HepG2 (cell line): ENCODE measurements around the gene ISG20L2. TPM values are rescaled to one million over a fixed set of nuclear protein-coding genes. Genes with fewer than 3 reads are reported as not detected.

Source experiments
- ATF7-NPFF ChIP-seq: sonication (generic); formaldehyde crosslinking; IDR thresholded peaks from 2 replicates; pipeline ENCODE4 v1.8.1; 2023; ENCODE audit warnings: mild to moderate bottlenecking, low read depth, missing genetic modification reagents, moderate library complexity
- FIP1L1 ChIP-seq: fragments of 200-400 bp; formaldehyde crosslinking; IDR thresholded peaks from 2 replicates; pipeline ENCODE4 v1.6.1; 2018; ENCODE audit warnings: low read depth, mild to moderate bottlenecking, low read length, moderate library complexity, borderline replicate concordance; ENCODE audit not compliant: insufficient read depth
- HDAC2 ChIP-seq: sonication (generic); formaldehyde crosslinking; IDR thresholded peaks from 2 replicates; pipeline ENCODE4 v1.4.0; 2020; ENCODE audit warnings: missing genetic modification reagents
- MEIS1 ChIP-seq: sonication (generic); formaldehyde crosslinking; IDR thresholded peaks from 2 replicates; pipeline ENCODE4 v1.9.0; 2021; ENCODE audit warnings: mild to moderate bottlenecking, missing genetic modification reagents, moderate library complexity, borderline replicate concordance
- MXD4 ChIP-seq: IDR thresholded peaks from 2 replicates; pipeline ENCODE4 v1.6.1; 2016; ENCODE audit warnings: mild to moderate bottlenecking, missing biosample characterization, missing genetic modification reagents
- PHF20 ChIP-seq: sonication (generic); formaldehyde crosslinking; IDR thresholded peaks from 2 replicates; pipeline ENCODE4 v1.5.0; 2020; ENCODE audit warnings: mild to moderate bottlenecking, missing genetic modification reagents
- RORA ChIP-seq: sonication (generic); formaldehyde crosslinking; IDR thresholded peaks from 2 replicates; pipeline ENCODE4 v1.5.0; 2020; ENCODE audit warnings: mild to moderate bottlenecking, missing genetic modification reagents, moderate library complexity
- SMARCC2 ChIP-seq: fragments of 450-650 bp; IDR thresholded peaks from 2 replicates; pipeline ENCODE4 v1.6.1; 2017; ENCODE audit warnings: antibody characterized with exemption, mild to moderate bottlenecking
- SP1 ChIP-seq, 2 experiments: fragments of 450-650 bp in 1 of 2; sonication (generic) in 1 of 2; formaldehyde crosslinking in 1 of 2; IDR thresholded peaks; 2 replicates each; pipeline versions ENCODE4 v1.4.0 to v1.6.1; 2016 to 2020; ENCODE audit warnings: missing genetic modification reagents in 1 of 2
- ZC3H13 ChIP-seq: sonication (generic); formaldehyde crosslinking; IDR thresholded peaks from 2 replicates; pipeline ENCODE4 v1.8.1; 2023; ENCODE audit warnings: mild to moderate bottlenecking, missing genetic modification reagents, moderate library complexity
- ZMYM4 ChIP-seq: sonication (generic); formaldehyde crosslinking; IDR thresholded peaks from 2 replicates; pipeline ENCODE4 v1.8.1; 2023; ENCODE audit warnings: mild to moderate bottlenecking, missing genetic modification reagents
- ZNF589 ChIP-seq: sonication (generic); formaldehyde crosslinking; conservative IDR thresholded peaks from 2 replicates; pipeline ENCODE4 v1.8.0; 2022; ENCODE audit warnings: mild to moderate bottlenecking, moderate library complexity, missing genetic modification reagents
- polyA plus RNA-seq, 8 experiments: library from polyadenylated mRNA; depleted of rRNA in 3 of 8; stranded (reverse) in 7 of 8; unstranded in 1 of 8; fragments of >200 nt; fragmentation: Illumina TruSeq in 4 of 8; extraction: Trizol in 4 of 8; gene quantifications; 2 replicates each; pipeline versions ENCODE4 v1.2.1 to v1.2.3, GENCODE V29; 2011 to 2016; ENCODE audit warnings: low read depth in 4 of 8, missing spikeins in 1 of 8, mixed read lengths in 1 of 8; ENCODE audit not compliant: insufficient read depth in 1 of 8
- total RNA-seq, 5 experiments: library from RNA; depleted of rRNA; stranded (reverse); fragments of >200 nt; fragmentation: Illumina TruSeq; extraction: Trizol; gene quantifications; 2 replicates each; pipeline ENCODE4 v1.2.3, GENCODE V29; 2016; ENCODE audit warnings: low read depth in 1 of 5
- TF ChIP-seq, protein P1 (sequence below): sonication (generic); formaldehyde crosslinking; IDR thresholded peaks from 2 replicates; pipeline ENCODE4 v1.4.0; 2020; ENCODE audit warnings: missing genetic modification reagents
- TF ChIP-seq, protein P2 (sequence below): sonication (generic); formaldehyde crosslinking; IDR thresholded peaks from 2 replicates; pipeline ENCODE4 v1.5.1; 2020; ENCODE audit warnings: mild to moderate bottlenecking, missing genetic modification reagents, moderate library complexity
- TF ChIP-seq, protein P3 (sequence below): sonication (generic); formaldehyde crosslinking; IDR thresholded peaks from 2 replicates; pipeline ENCODE4 v1.5.1; 2020; ENCODE audit warnings: missing genetic modification reagents, mild to moderate bottlenecking, borderline replicate concordance
- TF ChIP-seq, protein P4 (sequence below): sonication (generic); formaldehyde crosslinking; IDR thresholded peaks from 2 replicates; pipeline ENCODE4 v1.4.0; 2020; ENCODE audit warnings: missing genetic modification reagents, borderline replicate concordance

ISG20L2 gene
- total and polyA plus RNA-seq, 2 of the 13 experiments (the other 11 are each of a cell fraction or from before 2014, with no cell fraction given), result 19.8 to 21.3 TPM

DNA sequence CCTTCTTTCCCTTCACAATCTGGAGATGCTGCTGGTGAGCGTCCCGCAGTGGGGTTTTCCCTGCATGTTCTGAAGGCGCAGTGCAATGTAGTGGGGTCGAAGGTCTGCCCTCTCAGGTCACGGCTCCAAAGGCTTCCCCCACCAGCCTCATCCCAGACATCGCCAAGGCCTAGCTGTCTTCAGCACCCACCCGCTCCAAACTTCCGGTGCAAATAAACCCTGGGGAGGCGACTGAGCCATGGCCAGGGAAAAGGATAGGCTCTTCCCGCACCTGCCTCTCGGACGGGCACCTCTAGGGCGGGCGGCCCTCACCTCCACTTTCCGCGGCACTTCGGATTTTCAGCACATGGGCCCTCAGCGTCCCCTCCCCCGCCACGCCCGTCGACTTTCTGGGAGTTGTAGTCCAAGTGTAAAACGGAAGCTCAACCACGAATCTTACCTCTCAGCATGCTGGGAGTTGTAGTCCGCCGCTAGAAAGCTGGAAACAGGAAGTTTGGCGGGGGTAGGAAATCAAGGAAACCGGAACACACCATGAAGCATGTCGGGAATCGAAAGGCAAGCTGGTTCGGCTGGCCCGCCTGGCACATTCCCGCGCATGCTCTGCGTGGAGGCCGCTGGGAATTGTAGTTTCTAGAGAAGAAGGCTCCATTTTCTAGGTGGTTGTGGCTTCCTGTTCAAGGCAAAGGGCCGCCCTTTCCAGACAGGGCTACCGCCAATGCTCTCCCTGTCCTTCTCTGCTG, 12.3 kb upstream of the ISG20L2 start, which contains the start of gene MRPL24 (continued):
- TF ChIP-seq, protein P1, sequence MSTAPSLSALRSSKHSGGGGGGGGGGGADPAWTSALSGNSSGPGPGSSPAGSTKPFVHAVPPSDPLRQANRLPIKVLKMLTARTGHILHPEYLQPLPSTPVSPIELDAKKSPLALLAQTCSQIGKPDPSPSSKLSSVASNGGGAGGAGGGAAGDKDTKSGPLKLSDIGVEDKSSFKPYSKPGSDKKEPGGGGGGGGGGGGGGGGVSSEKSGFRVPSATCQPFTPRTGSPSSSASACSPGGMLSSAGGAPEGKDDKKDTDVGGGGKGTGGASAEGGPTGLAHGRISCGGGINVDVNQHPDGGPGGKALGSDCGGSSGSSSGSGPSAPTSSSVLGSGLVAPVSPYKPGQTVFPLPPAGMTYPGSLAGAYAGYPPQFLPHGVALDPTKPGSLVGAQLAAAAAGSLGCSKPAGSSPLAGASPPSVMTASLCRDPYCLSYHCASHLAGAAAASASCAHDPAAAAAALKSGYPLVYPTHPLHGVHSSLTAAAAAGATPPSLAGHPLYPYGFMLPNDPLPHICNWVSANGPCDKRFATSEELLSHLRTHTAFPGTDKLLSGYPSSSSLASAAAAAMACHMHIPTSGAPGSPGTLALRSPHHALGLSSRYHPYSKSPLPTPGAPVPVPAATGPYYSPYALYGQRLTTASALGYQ (CRISPR knock-in tag), result peak; percentile 84
- TF ChIP-seq MEIS1 (peak; percentile 43; the same call in 1 of the 2 replicates), SMARCC2 (no peak), FIP1L1 (0 out of 2 replicates have a peak, but pooled peaks have one; percentile 62), ZNF589 (CRISPR knock-in tag) (no peak), ZC3H13 (CRISPR knock-in tag) (no peak; the same call in 1 of the 2 replicates), MXD4 (CRISPR knock-in tag) (0 out of 2 replicates have a peak, but pooled peaks have one; percentile 69), RORA (no peak), HDAC2 (CRISPR knock-in tag) (peak; percentile 72), ATF7-NPFF (CRISPR knock-in tag) (peak; percentile 71), ZMYM4 (peak; percentile 38; the same call in 1 of the 2 replicates), SP1 (IDR thresholded peaks at IDR 0.05) (no peak), SP1 (CRISPR knock-in tag; IDR thresholded peaks at IDR 0.05) (no peak; the same call in 1 of the 2 replicates), PHF20 (CRISPR knock-in tag) (peak; percentile 89)
- TF ChIP-seq, protein P2, sequence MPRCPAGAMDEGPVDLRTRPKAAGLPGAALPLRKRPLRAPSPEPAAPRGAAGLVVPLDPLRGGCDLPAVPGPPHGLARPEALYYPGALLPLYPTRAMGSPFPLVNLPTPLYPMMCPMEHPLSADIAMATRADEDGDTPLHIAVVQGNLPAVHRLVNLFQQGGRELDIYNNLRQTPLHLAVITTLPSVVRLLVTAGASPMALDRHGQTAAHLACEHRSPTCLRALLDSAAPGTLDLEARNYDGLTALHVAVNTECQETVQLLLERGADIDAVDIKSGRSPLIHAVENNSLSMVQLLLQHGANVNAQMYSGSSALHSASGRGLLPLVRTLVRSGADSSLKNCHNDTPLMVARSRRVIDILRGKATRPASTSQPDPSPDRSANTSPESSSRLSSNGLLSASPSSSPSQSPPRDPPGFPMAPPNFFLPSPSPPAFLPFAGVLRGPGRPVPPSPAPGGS (CRISPR knock-in tag), result peak; percentile 94
- TF ChIP-seq, protein P3, sequence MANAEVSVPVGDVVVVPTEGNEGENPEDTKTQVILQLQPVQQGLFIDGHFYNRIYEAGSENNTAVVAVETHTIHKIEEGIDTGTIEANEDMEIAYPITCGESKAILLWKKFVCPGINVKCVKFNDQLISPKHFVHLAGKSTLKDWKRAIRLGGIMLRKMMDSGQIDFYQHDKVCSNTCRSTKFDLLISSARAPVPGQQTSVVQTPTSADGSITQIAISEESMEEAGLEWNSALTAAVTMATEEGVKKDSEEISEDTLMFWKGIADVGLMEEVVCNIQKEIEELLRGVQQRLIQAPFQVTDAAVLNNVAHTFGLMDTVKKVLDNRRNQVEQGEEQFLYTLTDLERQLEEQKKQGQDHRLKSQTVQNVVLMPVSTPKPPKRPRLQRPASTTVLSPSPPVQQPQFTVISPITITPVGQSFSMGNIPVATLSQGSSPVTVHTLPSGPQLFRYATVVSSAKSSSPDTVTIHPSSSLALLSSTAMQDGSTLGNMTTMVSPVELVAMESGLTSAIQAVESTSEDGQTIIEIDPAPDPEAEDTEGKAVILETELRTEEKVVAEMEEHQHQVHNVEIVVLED (CRISPR knock-in tag), result peak; percentile 96
- TF ChIP-seq, protein P4, sequence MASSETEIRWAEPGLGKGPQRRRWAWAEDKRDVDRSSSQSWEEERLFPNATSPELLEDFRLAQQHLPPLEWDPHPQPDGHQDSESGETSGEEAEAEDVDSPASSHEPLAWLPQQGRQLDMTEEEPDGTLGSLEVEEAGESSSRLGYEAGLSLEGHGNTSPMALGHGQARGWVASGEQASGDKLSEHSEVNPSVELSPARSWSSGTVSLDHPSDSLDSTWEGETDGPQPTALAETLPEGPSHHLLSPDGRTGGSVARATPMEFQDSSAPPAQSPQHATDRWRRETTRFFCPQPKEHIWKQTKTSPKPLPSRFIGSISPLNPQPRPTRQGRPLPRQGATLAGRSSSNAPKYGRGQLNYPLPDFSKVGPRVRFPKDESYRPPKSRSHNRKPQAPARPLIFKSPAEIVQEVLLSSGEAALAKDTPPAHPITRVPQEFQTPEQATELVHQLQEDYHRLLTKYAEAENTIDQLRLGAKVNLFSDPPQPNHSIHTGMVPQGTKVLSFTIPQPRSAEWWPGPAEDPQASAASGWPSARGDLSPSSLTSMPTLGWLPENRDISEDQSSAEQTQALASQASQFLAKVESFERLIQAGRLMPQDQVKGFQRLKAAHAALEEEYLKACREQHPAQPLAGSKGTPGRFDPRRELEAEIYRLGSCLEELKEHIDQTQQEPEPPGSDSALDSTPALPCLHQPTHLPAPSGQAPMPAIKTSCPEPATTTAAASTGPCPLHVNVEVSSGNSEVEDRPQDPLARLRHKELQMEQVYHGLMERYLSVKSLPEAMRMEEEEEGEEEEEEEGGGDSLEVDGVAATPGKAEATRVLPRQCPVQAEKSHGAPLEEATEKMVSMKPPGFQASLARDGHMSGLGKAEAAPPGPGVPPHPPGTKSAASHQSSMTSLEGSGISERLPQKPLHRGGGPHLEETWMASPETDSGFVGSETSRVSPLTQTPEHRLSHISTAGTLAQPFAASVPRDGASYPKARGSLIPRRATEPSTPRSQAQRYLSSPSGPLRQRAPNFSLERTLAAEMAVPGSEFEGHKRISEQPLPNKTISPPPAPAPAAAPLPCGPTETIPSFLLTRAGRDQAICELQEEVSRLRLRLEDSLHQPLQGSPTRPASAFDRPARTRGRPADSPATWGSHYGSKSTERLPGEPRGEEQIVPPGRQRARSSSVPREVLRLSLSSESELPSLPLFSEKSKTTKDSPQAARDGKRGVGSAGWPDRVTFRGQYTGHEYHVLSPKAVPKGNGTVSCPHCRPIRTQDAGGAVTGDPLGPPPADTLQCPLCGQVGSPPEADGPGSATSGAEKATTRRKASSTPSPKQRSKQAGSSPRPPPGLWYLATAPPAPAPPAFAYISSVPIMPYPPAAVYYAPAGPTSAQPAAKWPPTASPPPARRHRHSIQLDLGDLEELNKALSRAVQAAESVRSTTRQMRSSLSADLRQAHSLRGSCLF (CRISPR knock-in tag), result no peak
